ENCODE results near the gene KAT14.

GRCh38 chr20:18101125-18101810 lies 36.4 kb upstream of the KAT14 start:
- TF ChIP-seq, protein P1, sequence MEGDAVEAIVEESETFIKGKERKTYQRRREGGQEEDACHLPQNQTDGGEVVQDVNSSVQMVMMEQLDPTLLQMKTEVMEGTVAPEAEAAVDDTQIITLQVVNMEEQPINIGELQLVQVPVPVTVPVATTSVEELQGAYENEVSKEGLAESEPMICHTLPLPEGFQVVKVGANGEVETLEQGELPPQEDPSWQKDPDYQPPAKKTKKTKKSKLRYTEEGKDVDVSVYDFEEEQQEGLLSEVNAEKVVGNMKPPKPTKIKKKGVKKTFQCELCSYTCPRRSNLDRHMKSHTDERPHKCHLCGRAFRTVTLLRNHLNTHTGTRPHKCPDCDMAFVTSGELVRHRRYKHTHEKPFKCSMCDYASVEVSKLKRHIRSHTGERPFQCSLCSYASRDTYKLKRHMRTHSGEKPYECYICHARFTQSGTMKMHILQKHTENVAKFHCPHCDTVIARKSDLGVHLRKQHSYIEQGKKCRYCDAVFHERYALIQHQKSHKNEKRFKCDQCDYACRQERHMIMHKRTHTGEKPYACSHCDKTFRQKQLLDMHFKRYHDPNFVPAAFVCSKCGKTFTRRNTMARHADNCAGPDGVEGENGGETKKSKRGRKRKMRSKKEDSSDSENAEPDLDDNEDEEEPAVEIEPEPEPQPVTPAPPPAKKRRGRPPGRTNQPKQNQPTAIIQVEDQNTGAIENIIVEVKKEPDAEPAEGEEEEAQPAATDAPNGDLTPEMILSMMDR (IDR thresholded peaks at IDR 0.05): no peak
- TF ChIP-seq POLR2A (IDR thresholded peaks at IDR 0.05): no peak

All from right lobe of liver (tissue), 4 donors.